Heart left ventricle (tissue), 16 donors: ENCODE measurements around the gene EXOC3L2. TPM values are rescaled to one million over a fixed set of nuclear protein-coding genes. Genes with fewer than 3 reads are reported as not detected.

Experiments
- ATAC-seq, 4 donors: fragments of 200-7000 bp; cut with Tn5 transposase; one replicate each; pipeline ENCODE4 v1.9.1; 2020 to 2022; ENCODE audit warnings: moderate library complexity in 4 of 4, mild to moderate bottlenecking in 3 of 4, moderate number of reproducible peaks in 1 of 4
- DNase-seq, 5 donors: peaks; one replicate each; pipeline ENCODE4 v3.0.0-alpha.2; 2020
- H3K27ac ChIP-seq, 12 donors: fragments of 200-600 bp; sonication (generic) in 4 of 12; one replicate each; pipeline versions ENCODE4 v1.5.0 to v1.8.0; 2016 to 2022; ENCODE audit warnings: mild to moderate bottlenecking in 2 of 12
- H3K27me3 ChIP-seq, 9 donors: fragments of 200-600 bp; sonication (generic) in 2 of 9; one replicate each; pipeline versions ENCODE4 v1.5.1 to v1.8.0; 2016 to 2022; ENCODE audit warnings: mild to moderate bottlenecking in 3 of 9
- H3K36me3 ChIP-seq, 9 donors: fragments of 200-600 bp; sonication (generic) in 2 of 9; one replicate each; pipeline versions ENCODE4 v1.5.0 to v1.8.0; 2018 to 2022; ENCODE audit warnings: mild to moderate bottlenecking in 2 of 9
- H3K4me1 ChIP-seq, 12 donors: fragments of 200-600 bp; sonication (generic) in 4 of 12; one replicate each; pipeline versions ENCODE4 v1.5.0 to v1.8.0; 2016 to 2022; ENCODE audit warnings: mild to moderate bottlenecking in 3 of 12
- H3K4me3 ChIP-seq, 12 donors: fragments of 200-600 bp; sonication (generic) in 4 of 12; one replicate each; pipeline versions ENCODE4 v1.5.0 to v1.8.0; 2017 to 2022; ENCODE audit warnings: mild to moderate bottlenecking in 9 of 12, moderate library complexity in 4 of 12
- H3K9me3 ChIP-seq, 12 donors: fragments of 200-600 bp; sonication (generic) in 4 of 12; one replicate each; pipeline versions ENCODE4 v1.5.0 to v1.8.0; 2016 to 2022; ENCODE audit warnings: mild to moderate bottlenecking in 1 of 12
- CTCF ChIP-seq, 12 donors: fragments of 200-600 bp; sonication (generic) in 4 of 12; IDR thresholded peaks; one replicate each; pipeline versions ENCODE4 v1.5.0 to v1.8.0; 2018 to 2022; ENCODE audit warnings: antibody characterized with exemption in 12 of 12, mild to moderate bottlenecking in 5 of 12
- POLR2A ChIP-seq, 2 donors: fragments of 450-650 bp; IDR thresholded peaks; one replicate each; pipeline ENCODE4 v1.6.1; 2017; ENCODE audit warnings: antibody characterized with exemption in 2 of 2, mild to moderate bottlenecking in 2 of 2, moderate library complexity in 2 of 2
- WGBS, 4 donors: extraction: QIAGEN DNeasy Blood & Tissue Kit in 2 of 4; methylation state at CpG; one replicate each; pipeline versions ENCODE4 v1.1.5 to v1.1.7; 2013 to 2018; 5-methylcytosine and 5-hydroxymethylcytosine counted together
- intact Hi-C, 10 donors: fragments of 100-400 bp; cut with DNase I; formaldehyde crosslinking; loops; one replicate each; pipeline versions ENCODE4 v1.11.1 to v1.14.2; 2022
- polyA plus RNA-seq, 2 donors: library from polyadenylated mRNA; stranded (reverse); fragments of 200-250 nt; gene quantifications; one replicate each; pipeline ENCODE4 v1.2.3, GENCODE V29; 2013
- total RNA-seq, 9 donors: library from RNA; depleted of rRNA in 2 of 9; stranded (reverse); fragments of >200 nt in 2 of 9; fragmentation: NEBNext Ultra II Directional in 3 of 9; extraction: Animal tissue kit (Norgen Biotek cat#: 25700) in 3 of 9; gene quantifications; one replicate each; pipeline versions ENCODE4 v1.1.0 to v1.2.4, GENCODE V29; 2016 to 2023
- donor health status: ischemic (EF 13 %, LVEDD 7.1; RV severe dilation, severe dysfunction).
- donor health status: healthy with polysubstance abuse.
- donor health status: DM: no; HTN: yes; CAD: no.
- donor health status: DM: no; HTN: no; CAD: no.
- donor health status: ischemic (EF 25% LVEDD 6.9; RV normal size, moderate dysfunction).
- donor health status: ischemic (EF 25% LVEDD 5.7; RV mildly dilated, moderate dysfunction).
- donor health status: healthy.
- donor health status: DM: yes; HTN: yes; CAD: no.
- donor health status: ischemic (EF 35%, LVEDD 5.7; RV mildly dilated, moderate dysfunction).
- donor health status: nonischemic (EF 11% LVEDD 7.7; RV severe dilation, severe dysfunction).
- donor health status: DM: yes; HTN: yes; CAD: no.
- donor health status: PGD.
- donor health status: ischemic (EF 29% LVEDD 5.4; RV normal size, mild dysfunction).
- donor health status: nonischemic (EF 23%, LVEDD 6.1; RV moderate dilation, normal function).

Gene EXOC3L2
- total and polyA plus RNA-seq, 11 donors, result 0.32 to 2.5 (median 0.88) TPM

DNA sequence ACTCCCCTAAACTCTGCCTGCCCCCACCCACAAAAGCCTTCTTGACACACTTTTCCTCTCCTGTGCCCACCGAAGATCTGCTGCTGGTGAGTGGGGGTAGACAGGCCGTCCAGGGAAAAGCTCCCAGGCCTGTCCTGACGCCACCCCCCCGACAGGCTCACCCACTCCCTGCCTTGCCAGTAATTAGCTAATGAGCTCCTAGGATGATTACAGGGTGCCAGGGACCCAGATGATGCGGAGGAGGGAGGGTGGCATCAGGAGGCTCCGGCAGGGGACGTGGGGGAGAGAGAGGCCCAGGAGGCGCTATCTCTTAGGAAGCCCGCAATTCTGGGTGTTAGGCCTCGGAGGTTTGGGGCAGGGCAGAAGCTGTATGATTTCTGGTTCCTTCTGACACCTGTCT, 32.9 kb upstream of the EXOC3L2 start:
- intact Hi-C loops, result no loop called here
- ATAC-seq (no peak), DNase-seq (no peak)
- 92 to 98% (median 93%) methylated on average over 10 of the region's 10 CpGs for WGBS, 4 donors
- TF ChIP-seq POLR2A (IDR thresholded peaks at IDR 0.05) (no peak), CTCF (IDR thresholded peaks at IDR 0.05) (no peak)
- Histone ChIP-seq H3K27me3 (no peaks in the 10 kb centered on the region), H3K36me3 (peaks cover 0 to 82% (median 75%) of the 10 kb centered on the region in 9 donors), H3K9me3 (no peaks in the 10 kb centered on the region), H3K4me1 (peaks cover 0 to 3% (median 0%) of the 10 kb centered on the region in 12 donors), H3K27ac (no peak overlapping the region), H3K4me3 (no peak overlapping the region)

- no peak for ATAC-seq
- intact Hi-C loops, result no loop called here
- 82 to 90% (median 85%) methylated on average over 6 to 7 of the region's 7 CpGs for WGBS, 4 donors
Observed at GRCh38 chr19:45276284-45276687, 31.1 kb upstream of the EXOC3L2 start.

GRCh38 chr19:45275370-45275971, 30.3 kb upstream of the EXOC3L2 start:
- Histone ChIP-seq H3K27me3 (no peaks in the 10 kb centered on the region), H3K9me3 (no peaks in the 10 kb centered on the region), H3K27ac (no peak overlapping the region), H3K4me3 (no peak overlapping the region), H3K36me3 (peaks cover 0 to 88% (median 78%) of the 10 kb centered on the region in 9 donors), H3K4me1 (no peaks in the 10 kb centered on the region)
- intact Hi-C loops, result no loop called here
- TF ChIP-seq POLR2A (IDR thresholded peaks at IDR 0.05) (no peak), CTCF (IDR thresholded peaks at IDR 0.05) (no peak)
- ATAC-seq (no peak), DNase-seq (no peak)
- WGBS, 4 donors, result 73 to 80% (median 76%) methylated on average over 12 of the region's 12 CpGs

More at GRCh38 chr19:45276284-45276687, 31.1 kb upstream of the EXOC3L2 start:
- H3K36me3 ChIP-seq, result peaks cover 0 to 91% (median 80%) of the 10 kb centered on the region in 9 donors
- H3K9me3 ChIP-seq, result no peaks in the 10 kb centered on the region
- H3K4me1 ChIP-seq, result no peaks in the 10 kb centered on the region
- TF ChIP-seq POLR2A (IDR thresholded peaks at IDR 0.05) (no peak), CTCF (IDR thresholded peaks at IDR 0.05) (no peak)
- no peak overlapping the region for H3K27ac ChIP-seq
- no peaks in the 10 kb centered on the region for H3K27me3 ChIP-seq
- DNase-seq, result no peak
- H3K4me3 ChIP-seq, result no peak overlapping the region

GRCh38 chr19:45273521-45273855, 28.3 kb upstream of the EXOC3L2 start:
- no peaks in the 10 kb centered on the region for H3K4me1 ChIP-seq
- DNase-seq (no peak), ATAC-seq (no peak)
- H3K36me3 ChIP-seq, result peaks cover 0 to 90% (median 75%) of the 10 kb centered on the region in 9 donors
- intact Hi-C loops, result no loop called here
- no peaks in the 10 kb centered on the region for H3K27me3 ChIP-seq
- 83 to 85% (median 83%) methylated on average over 14 of the region's 14 CpGs for WGBS, 4 donors
- H3K9me3 ChIP-seq, result no peaks in the 10 kb centered on the region
- no peak overlapping the region for H3K4me3 ChIP-seq
- TF ChIP-seq POLR2A (IDR thresholded peaks at IDR 0.05) (no peak), CTCF (IDR thresholded peaks at IDR 0.05) (no peak)
- H3K27ac ChIP-seq, result no peak overlapping the region
